HG02870 (cell line): Measurements from ENCODE around the gene IGSF9.

Source experiments
- ATAC-seq: cut with Tn5 transposase; IDR thresholded peaks from one replicate; pipeline ENCODE4 v1.9.1; 2021; ENCODE audit warnings: mild to moderate bottlenecking, moderate library complexity; ENCODE audit not compliant: unreplicated experiment

Gene IGSF9

DNA sequence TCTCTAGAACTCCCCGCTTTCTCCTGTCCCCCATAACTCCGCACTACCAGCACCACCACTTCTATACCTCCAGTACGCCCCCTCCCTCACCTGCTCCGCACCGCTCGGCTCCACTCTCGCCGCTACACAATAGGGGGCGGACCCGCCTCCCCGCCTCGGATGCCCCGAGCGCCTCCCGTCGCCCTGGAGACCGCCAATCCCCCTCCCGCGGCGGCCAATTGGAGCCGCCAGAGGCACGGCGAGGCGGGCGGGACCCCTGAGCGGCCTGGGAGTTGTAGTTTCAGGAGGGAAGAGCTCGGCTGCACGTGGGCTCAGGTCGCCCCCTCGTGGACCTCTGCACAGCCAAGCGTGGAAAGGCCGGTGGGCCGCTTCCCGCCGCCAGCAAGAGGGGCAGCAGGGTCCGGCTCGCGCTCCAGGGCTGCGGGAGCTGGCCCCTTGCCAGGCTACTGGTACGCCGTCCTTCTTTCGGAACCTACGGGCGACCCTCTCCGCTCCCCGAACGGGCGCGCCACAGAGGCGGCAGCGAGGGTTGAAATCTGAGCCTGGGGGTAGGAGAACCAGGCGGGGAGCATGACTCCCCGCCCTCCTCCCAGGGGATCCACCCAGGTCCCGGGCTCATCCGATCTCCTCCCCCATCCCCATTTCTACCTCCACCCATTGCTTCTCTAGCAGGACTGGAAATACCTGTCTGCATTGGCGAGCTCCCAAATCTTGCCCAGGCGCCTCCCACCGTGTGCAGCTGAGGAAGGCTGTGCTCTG is at the start of gene IGSF9:
IGSF9 (minus strand) TSS at position 131 of the 759 bp plus-strand sequence. CDS start 2,159 bp downstream, outside the sequence.
- peak; percentile 63 for ATAC-seq

- ATAC-seq: no peak
Observed at GRCh38 chr1:159994896-159995295, 49.5 kb upstream of the IGSF9 start.

DNA sequence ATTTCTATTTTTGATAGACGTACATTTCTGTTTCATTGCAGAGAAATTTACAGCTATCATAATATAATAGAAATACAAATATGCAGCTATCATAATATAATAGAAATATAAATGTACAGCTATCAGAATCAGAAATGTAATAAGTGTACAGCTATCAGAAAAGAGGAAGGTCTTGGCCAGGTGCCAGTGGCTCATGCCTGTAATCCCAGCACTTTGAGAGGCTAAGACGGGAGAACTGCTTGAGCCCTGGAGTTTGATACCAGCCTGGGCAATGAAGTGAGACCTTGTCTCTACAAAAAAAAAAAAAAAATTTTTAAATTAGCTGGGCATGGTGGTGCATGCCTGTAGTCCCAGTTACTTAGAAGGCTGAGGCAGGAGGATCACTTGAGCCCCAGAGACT is 48.5 kb upstream of the IGSF9 start:
- no peak for ATAC-seq

DNA sequence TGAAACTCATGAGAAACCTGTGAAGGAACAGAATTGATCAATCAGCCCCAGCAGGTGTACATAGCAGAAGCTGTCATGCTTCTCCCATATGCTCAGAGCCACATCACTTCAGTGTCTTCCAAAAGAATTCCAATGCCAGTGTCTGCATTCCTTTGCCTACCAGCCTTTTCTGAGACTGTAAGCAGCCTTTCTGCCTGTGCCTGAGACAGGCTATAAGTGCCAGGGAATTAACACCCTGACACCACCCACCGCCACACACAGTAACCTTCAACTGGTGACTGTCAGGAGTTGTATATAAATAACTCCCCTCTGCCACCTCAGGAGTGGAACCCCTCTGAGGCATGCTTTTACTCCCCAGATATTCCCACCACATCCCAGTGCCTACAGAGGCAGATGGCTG is 46.7 kb upstream of the IGSF9 start:
- ATAC-seq: no peak

GRCh38 chr1:159991513-159991912 is 46.1 kb upstream of the IGSF9 start:
- no peak for ATAC-seq

DNA sequence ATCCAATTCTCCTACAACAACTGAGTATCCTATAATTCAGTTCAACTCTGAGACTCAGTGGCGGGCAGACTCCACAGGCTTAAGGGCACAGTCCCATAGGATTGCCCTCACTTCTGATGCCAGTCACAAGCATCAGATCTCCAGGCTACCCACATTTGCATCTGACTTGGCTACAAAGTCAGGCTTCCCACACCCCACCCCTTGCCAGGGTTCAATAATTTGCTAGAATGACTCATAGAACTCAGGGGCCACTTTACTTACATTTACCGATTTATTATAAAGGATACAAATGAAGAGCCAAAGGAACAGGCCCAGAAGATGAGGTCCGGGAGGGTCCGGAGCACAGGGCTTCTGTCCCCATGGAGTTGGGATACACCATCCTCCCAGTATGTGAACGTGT is 44.6 kb upstream of the IGSF9 start:
- ATAC-seq: no peak

GRCh38 chr1:159989581-159989980 is 44.2 kb upstream of the IGSF9 start:
- ATAC-seq: no peak

- no peak for ATAC-seq
Observed at GRCh38 chr1:159988006-159988405, 42.6 kb upstream of the IGSF9 start.

- ATAC-seq: no peak
Observed at GRCh38 chr1:159987186-159987585, 41.8 kb upstream of the IGSF9 start.

GRCh38 chr1:159986531-159986930 is 41.1 kb upstream of the IGSF9 start:
- no peak for ATAC-seq

GRCh38 chr1:159986093-159986492 is 40.7 kb upstream of the IGSF9 start:
- no peak for ATAC-seq

DNA sequence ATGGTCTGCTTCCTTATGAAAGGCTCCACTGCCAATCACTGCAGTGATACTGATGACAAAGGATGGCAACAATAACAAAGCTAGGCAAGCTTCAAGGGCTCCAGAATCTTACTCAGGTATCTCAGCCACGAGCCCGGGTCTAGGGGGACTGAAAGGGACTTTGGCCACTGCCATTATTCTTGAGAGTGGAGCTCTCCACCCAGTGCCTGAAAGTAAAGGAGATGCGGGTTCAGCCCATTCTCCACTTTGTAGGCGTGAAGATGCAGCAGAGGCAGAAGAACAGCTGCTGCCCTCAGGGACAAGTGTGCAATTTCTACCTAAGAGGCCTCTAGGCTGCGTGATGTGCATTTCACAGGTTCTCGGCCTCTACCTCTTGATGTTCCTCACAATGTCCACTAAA is 40.1 kb upstream of the IGSF9 start:
- no peak for ATAC-seq

DNA sequence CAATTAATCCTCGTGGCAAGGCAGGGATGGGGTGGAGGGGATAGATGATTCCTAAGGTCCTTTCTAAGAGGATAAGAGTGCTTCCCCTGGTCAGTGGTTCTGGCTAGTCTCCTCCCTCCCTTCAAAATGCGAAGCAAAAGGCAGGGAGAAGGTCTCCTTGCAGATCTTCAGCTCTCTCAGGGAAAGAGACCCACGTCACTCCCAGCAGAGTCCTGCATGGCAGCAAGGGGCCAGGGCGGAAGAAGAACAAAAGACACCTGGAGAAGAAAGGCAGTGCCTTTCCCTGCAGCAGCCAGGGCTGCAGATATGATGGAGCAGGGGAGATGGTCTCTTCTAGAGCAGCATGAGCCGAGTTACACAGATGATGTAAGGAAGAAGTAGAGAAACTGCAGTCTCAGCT is 38.3 kb upstream of the IGSF9 start:
- no peak for ATAC-seq

- ATAC-seq: no peak
Observed at GRCh38 chr1:159982280-159982679, 36.9 kb upstream of the IGSF9 start.

- ATAC-seq: no peak
Observed at GRCh38 chr1:159981351-159982055, 36.1 kb upstream of the IGSF9 start.

GRCh38 chr1:159980786-159981185 is 35.4 kb upstream of the IGSF9 start:
- no peak for ATAC-seq

GRCh38 chr1:159980076-159980475 is 34.7 kb upstream of the IGSF9 start:
- no peak for ATAC-seq

GRCh38 chr1:159979257-159979656 is 33.8 kb upstream of the IGSF9 start:
- ATAC-seq: no peak

DNA sequence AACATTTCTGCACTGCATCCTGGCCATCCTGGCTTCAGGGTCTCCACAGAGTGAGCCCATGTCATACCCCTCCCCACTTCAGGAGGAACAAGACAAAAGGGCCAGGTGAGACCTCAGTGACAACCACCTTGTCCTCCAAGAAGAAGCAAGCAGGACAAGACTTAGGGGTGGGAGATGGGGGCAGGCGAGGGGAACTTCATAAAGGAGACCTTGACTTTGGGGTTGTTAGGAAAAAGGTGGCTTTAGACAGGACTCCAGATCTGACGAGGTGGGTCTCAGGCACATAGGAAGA is 32.6 kb upstream of the IGSF9 start:
- no peak for ATAC-seq

DNA sequence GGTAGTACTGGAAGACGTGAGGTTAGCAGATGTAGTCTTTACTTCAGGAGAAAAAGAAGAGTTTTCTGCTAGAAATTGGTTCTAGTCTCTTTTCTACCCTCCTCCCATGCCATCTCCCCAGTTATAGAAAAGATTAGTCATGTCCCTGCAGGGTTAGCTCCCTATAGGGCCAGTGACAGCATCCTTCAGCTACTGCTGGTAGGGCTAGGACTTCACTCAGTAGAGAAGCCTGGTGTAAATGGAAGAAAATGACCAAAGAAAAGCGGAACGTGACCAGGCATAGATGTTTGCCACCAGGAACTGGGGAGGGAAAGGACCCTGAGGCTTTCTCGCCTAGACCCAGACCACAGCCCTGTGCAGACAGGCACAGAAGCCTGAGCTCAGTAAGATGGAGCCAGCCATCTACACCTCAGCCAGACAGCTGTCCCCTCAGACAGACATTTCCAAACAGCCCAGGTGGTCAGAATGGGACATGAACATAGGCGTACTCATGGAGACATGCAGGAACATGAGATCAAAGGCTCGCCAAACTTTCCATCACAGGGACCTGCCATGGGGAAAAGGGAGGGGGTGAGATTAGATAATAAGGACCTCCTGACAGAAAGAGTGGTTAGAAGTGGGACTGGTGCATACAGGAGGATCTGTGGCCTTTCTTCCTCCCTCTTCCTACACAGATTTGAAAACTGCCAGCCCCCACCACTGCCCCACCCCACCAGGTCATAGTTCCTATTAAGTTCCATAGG is 32.1 kb upstream of the IGSF9 start:
- no peak for ATAC-seq

- no peak for ATAC-seq
Observed at GRCh38 chr1:159974350-159974965, 29.0 kb upstream of the IGSF9 start.
